KMS-11 (cell line): ENCODE data around the gene ANK3.

Experiments used
- H2AFZ ChIP-seq: fragments of 200-600 bp; sonication (generic); 2 replicates; pipeline ENCODE4 v1.6.1; 2016; ENCODE audit warnings: antibody characterized with exemption, mixed run types, low read depth
- H3K27ac ChIP-seq: fragments of 200-600 bp; sonication (generic); 2 replicates; pipeline ENCODE4 v1.6.1; 2016; ENCODE audit warnings: mild to moderate bottlenecking, mixed run types
- H3K27me3 ChIP-seq: fragments of 200-600 bp; sonication (generic); 2 replicates; pipeline ENCODE4 v1.6.1; 2017; ENCODE audit warnings: mild to moderate bottlenecking, low read depth, mixed run types, moderate library complexity; ENCODE audit not compliant: insufficient read depth
- H3K36me3 ChIP-seq: fragments of 200-600 bp; sonication (generic); 2 replicates; pipeline ENCODE4 v1.6.1; 2017; ENCODE audit warnings: mild to moderate bottlenecking, mixed run types; ENCODE audit not compliant: insufficient read depth
- H3K4me1 ChIP-seq: fragments of 200-600 bp; sonication (generic); 2 replicates; pipeline ENCODE4 v1.6.1; 2016; ENCODE audit warnings: mild to moderate bottlenecking, low read depth, mixed run types; ENCODE audit not compliant: poor library complexity, severe bottlenecking
- H3K4me2 ChIP-seq: fragments of 200-600 bp; sonication (generic); 2 replicates; pipeline ENCODE4 v1.7.0; 2016; ENCODE audit warnings: mild to moderate bottlenecking, mixed run types
- H3K4me3 ChIP-seq: fragments of 200-600 bp; sonication (generic); IDR thresholded peaks from 2 replicates; pipeline ENCODE4 v1.6.1; 2017; ENCODE audit warnings: low read depth, low read length, mixed read lengths; ENCODE audit not compliant: insufficient read depth
- H3K79me2 ChIP-seq: fragments of 200-600 bp; sonication (generic); 2 replicates; pipeline ENCODE4 v1.6.1; 2016; ENCODE audit warnings: low read depth, mixed run types; ENCODE audit not compliant: insufficient read depth
- H3K9ac ChIP-seq: fragments of 200-600 bp; sonication (generic); 2 replicates; pipeline ENCODE4 v1.6.1; 2016; ENCODE audit warnings: mild to moderate bottlenecking, mixed run types
- H4K20me1 ChIP-seq: fragments of 200-600 bp; sonication (generic); 2 replicates; pipeline ENCODE4 v1.6.1; 2016; ENCODE audit warnings: mild to moderate bottlenecking, mixed run types; ENCODE audit not compliant: insufficient read depth
- TF ChIP-seq, protein P1 (sequence below): fragments of 200-600 bp; sonication (generic); conservative IDR thresholded peaks from 2 replicates; pipeline ENCODE4 v1.6.1; 2017; ENCODE audit warnings: low read depth, mild to moderate bottlenecking, antibody characterized with exemption, low read length, moderate library complexity, mixed read lengths

Gene ANK3

DNA sequence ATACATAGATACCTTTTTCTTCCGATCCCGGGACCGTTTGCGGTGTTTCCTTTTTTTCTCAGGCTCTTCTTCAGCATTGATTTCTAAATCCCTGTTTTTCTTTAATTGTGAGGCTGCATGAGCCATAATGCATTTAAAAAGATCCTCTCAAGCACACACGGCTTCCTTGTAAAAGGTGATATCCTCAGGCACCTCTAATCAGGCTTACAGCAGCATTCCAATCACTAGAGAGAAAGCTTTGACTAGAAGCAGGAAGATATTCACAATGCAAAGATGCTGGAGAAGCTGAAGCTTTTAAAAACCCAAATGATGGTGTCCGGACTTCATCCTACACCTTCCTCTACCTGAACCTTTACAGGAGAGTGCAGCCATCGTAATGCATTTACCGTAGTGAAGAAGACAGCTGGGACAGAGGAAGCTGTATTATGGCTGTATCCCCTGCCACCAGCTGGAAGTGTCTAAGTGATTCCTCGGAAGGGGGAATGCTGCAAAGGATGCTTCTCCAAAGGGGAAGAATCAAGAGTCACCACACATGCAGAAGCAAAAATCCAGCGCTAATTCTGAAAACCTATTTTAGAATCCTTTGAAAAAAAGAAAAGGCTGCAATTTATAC is at the start of gene ANK3:
Gene ANK3, minus strand, starts transcription at position 463 of the 613 bp plus-strand sequence. Its CDS starts 337 bp downstream, at position 126.
- peaks cover 3% of the 10 kb centered on the region for H3K4me1 ChIP-seq
- H3K4me3 ChIP-seq = no peak within 1 kb of the TSS
- TF ChIP-seq, protein P1, sequence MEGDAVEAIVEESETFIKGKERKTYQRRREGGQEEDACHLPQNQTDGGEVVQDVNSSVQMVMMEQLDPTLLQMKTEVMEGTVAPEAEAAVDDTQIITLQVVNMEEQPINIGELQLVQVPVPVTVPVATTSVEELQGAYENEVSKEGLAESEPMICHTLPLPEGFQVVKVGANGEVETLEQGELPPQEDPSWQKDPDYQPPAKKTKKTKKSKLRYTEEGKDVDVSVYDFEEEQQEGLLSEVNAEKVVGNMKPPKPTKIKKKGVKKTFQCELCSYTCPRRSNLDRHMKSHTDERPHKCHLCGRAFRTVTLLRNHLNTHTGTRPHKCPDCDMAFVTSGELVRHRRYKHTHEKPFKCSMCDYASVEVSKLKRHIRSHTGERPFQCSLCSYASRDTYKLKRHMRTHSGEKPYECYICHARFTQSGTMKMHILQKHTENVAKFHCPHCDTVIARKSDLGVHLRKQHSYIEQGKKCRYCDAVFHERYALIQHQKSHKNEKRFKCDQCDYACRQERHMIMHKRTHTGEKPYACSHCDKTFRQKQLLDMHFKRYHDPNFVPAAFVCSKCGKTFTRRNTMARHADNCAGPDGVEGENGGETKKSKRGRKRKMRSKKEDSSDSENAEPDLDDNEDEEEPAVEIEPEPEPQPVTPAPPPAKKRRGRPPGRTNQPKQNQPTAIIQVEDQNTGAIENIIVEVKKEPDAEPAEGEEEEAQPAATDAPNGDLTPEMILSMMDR = no peak
- H4K20me1 ChIP-seq = peaks cover 69% of the 10 kb centered on the region
- H3K9ac ChIP-seq = no peak within 1 kb of the TSS
- no peak within 1 kb of the TSS for H2AFZ ChIP-seq
- no peak within 1 kb of the TSS for H3K4me2 ChIP-seq
- 0 out of 2 replicates have a peak, but pooled peaks cover 5% of the 10 kb centered on the region for H3K36me3 ChIP-seq
- peaks cover 98% of the 10 kb centered on the region for H3K79me2 ChIP-seq
- no peak within 1 kb of the TSS for H3K27ac ChIP-seq
- no peaks in the 10 kb centered on the region for H3K27me3 ChIP-seq

DNA sequence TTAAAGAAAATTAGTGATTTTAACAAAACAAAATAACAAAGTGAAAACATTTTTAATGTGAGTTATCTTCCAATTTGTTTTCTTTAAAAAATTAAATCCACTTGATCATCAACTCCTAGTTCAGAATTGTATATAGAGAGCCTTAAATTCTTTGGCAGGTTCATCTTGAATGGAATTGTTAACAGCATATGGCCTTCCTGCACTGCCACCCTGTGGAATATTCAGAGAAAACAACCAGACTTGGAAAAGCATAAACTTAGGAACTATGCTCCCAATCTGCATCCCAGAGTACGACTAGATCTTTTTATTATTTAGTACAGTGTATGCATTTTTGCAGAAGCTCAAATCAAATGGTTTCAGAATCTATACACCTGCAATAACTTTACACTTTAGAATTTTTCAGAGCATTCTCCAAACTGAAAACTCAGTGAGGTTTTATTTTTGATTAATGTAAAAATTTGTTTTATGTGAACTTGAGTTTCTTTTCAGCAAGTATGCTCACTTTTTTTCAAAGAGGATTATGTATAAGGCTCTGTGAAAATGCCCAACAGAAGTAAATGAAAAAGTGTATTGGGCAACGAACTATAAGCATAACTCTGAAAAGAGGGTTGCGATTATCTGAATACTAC is 44.9 kb upstream of the ANK3 start:
- no peak overlapping the region for H3K4me2 ChIP-seq
- H4K20me1 ChIP-seq = peaks cover 54% of the 10 kb centered on the region
- peaks cover 51% of the 10 kb centered on the region for H3K4me1 ChIP-seq
- no peaks in the 10 kb centered on the region for H3K27me3 ChIP-seq
- no peak overlapping the region for H2AFZ ChIP-seq
- H3K4me3 ChIP-seq = no peak overlapping the region
- H3K9ac ChIP-seq = no peak overlapping the region
- TF ChIP-seq, protein P1 = peak; percentile 59
- H3K79me2 ChIP-seq = peaks cover 90% of the 10 kb centered on the region
- H3K27ac ChIP-seq = no peak overlapping the region
- 0 out of 2 replicates have a peak, but pooled peaks cover 4% of the 10 kb centered on the region for H3K36me3 ChIP-seq

DNA sequence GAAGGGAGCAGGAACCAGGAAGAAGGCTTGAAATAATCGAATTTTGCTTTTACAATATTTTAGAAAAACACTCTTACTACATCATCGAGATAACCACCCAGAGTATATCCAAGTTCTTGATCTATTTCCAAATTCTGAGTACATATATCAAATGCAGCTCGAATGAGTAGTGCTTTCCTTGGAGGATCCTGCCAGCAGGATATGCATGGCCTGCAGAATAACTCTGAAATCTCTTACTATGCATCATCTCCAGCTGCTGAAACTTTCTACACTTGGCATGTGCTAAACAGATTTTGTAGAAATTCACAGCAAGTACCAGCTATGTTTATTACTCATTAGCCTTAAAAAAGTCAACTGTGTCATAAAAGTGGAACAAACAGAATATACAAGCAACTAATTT is 44.0 kb upstream of the ANK3 start:
- Histone ChIP-seq H3K4me3 (no peak overlapping the region), H3K36me3 (0 out of 2 replicates have a peak, but pooled peaks cover 4% of the 10 kb centered on the region), H3K27me3 (no peaks in the 10 kb centered on the region), H3K4me1 (peaks cover 58% of the 10 kb centered on the region), H2AFZ (no peak overlapping the region), H3K27ac (no peak overlapping the region), H3K4me2 (no peak overlapping the region), H3K9ac (no peak overlapping the region), H4K20me1 (peaks cover 56% of the 10 kb centered on the region), H3K79me2 (peaks cover 90% of the 10 kb centered on the region)
- TF ChIP-seq, protein P1 = no peak

DNA sequence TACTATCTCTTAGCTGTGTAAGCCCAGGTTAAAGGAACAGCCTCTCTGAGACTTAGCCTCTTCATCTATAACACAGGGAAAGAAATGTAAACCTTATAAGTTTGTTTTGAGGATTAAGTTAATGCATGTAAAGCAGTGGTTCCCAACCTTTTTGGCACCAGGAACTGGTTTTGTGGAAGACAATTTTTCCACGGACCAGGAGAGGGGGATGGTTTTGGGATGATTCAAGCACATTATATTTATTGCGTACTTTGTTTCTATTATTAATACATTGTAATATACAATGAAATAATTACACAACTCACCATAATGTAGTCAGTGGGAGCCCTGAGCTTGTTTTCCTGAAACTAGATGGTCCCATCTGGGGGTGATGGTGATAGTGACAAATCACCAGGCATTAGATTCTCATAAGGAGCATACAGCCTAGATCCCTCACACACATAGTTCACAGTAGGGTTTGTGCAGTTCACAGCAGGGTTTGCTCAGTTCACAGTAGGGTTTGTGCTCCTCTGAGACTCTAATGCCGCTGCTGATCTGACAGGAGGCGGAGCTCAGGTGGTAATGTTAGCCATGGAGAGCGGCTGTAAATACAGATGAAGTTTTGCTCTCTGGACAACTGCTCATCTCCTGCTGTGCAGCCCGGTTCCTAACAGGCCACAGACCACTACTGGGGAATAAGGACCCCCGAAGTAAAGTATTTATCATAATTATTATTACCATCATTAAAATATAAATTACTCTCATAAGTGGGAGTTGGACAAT is 41.3 kb upstream of the ANK3 start:
- Histone ChIP-seq H3K4me3 (no peak overlapping the region), H3K79me2 (peaks cover 89% of the 10 kb centered on the region), H3K27ac (no peak overlapping the region), H4K20me1 (peaks cover 60% of the 10 kb centered on the region), H3K36me3 (0 out of 2 replicates have a peak, but pooled peaks cover 4% of the 10 kb centered on the region), H2AFZ (no peak overlapping the region), H3K27me3 (no peaks in the 10 kb centered on the region), H3K9ac (no peak overlapping the region), H3K4me1 (peaks cover 73% of the 10 kb centered on the region), H3K4me2 (no peak overlapping the region)
- TF ChIP-seq, protein P1 = no peak
